ENCODE data around the gene RCCD1. TPM values are rescaled to one million over a fixed set of nuclear protein-coding genes. Genes with fewer than 3 reads are reported as not detected.

Gene RCCD1
- total and polyA plus RNA-seq, 9 of the 15 experiments (the other 6 are each of a cell fraction or from before 2014, with no cell fraction given) = 11.1 to 51.4 (median 24.7) TPM

GRCh38 chr15:90946941-90947576 is 7.6 kb upstream of the RCCD1 start (continued):
- TF ChIP-seq ZBTB33 (CRISPR knock-in tag; IDR thresholded peaks at IDR 0.05) (peak; percentile 74), ELK1 (CRISPR knock-in tag; IDR thresholded peaks at IDR 0.05) (no peak), ZBED1 (IDR thresholded peaks at IDR 0.05) (no peak), ZNF445 (CRISPR knock-in tag; IDR thresholded peaks at IDR 0.05; ENCODE audit: low read depth) (no peak), POLR3A (IDR thresholded peaks at IDR 0.05; ENCODE audit: borderline replicate concordance, extremely low read depth, insufficient read depth, insufficient read length) (no peak), ESRRA (IDR thresholded peaks at IDR 0.05; ENCODE audit: borderline replicate concordance, low read depth) (no peak), FOSL1 (tag; conservative IDR thresholded peaks at IDR 0.05) (peak; percentile 41; the same call in 1 of the 2 replicates), RAD21 (CRISPR knock-in tag; conservative IDR thresholded peaks at IDR 0.05 in 1 of 2, IDR thresholded peaks at IDR 0.05 in 1 of 2) (peak in 1 of 2 experiments; percentile 19; a peak in 1 of 4 replicates), LARP7 (IDR thresholded peaks at IDR 0.05) (no peak), ZC3H4 (CRISPR knock-in tag; IDR thresholded peaks at IDR 0.05; ENCODE audit: borderline replicate concordance) (no peak), HES1 (IDR thresholded peaks at IDR 0.05; ENCODE audit: low read depth) (no peak), GABPA (tag; conservative IDR thresholded peaks at IDR 0.05; ENCODE audit: low read depth) (no peak), BCOR (IDR thresholded peaks at IDR 0.05) (peak; percentile 27; the same call in 1 of the 2 replicates), MLX (CRISPR knock-in tag; conservative IDR thresholded peaks at IDR 0.05) (no peak), HSF4 (CRISPR knock-in tag; IDR thresholded peaks at IDR 0.05; ENCODE audit: borderline replicate concordance) (no peak), KDM1A (IDR thresholded peaks at IDR 0.05) (peak in 1 of 2 experiments; percentile 27; a peak in 1 of 4 replicates), RBM25 (IDR thresholded peaks at IDR 0.05; ENCODE audit: low read depth, low read length, severe bottlenecking) (peak; percentile 53), ZFX (CRISPR knock-in tag; IDR thresholded peaks at IDR 0.05) (no peak), POLR2AphosphoS5 (IDR thresholded peaks at IDR 0.05; ENCODE audit: control insufficient read depth, insufficient read depth, low read depth, low read length) (no peak), ZNF551 (CRISPR knock-in tag; IDR thresholded peaks at IDR 0.05) (no peak), BDP1 (IDR thresholded peaks at IDR 0.05; ENCODE audit: insufficient read depth, insufficient read length) (no peak), RNF219 (CRISPR knock-in tag; IDR thresholded peaks at IDR 0.05) (no peak)

Measured in K562 (cell line).